GM12878 (cell line): ENCODE results near the gene LGALS9. TPM values are rescaled to one million over a fixed set of nuclear protein-coding genes. Genes with fewer than 3 reads are reported as not detected.

Experiments used
- ATAC-seq: fragments of 200-7000 bp; cut with Tn5 transposase; 3 replicates; pipeline ENCODE4 v1.9.1; 2020; ENCODE audit warnings: mild to moderate bottlenecking, moderate library complexity
- BruUV-seq: library from RNA; stranded (reverse); fragments of 400-500 nt; replicated peaks from 2 replicates; lab custom pipeline; 2021; lab: Mats Ljungman, UMichigan
- CTCF ChIA-PET: fragments of 300-600 bp; sonication (Branson Sonifier 250); formaldehyde crosslinking; extraction: SDS; loops from one replicate; lab custom pipeline; 2021; ENCODE audit warnings: inconsistent platforms; lab: Yijun Ruan, JAX
- POLR2A ChIA-PET: fragments of 350-600 bp; formaldehyde crosslinking; extraction: SDS; loops from one replicate; lab custom pipeline; 2021; ENCODE audit warnings: inconsistent platforms; lab: Charles Lee
- RAD21 ChIA-PET: fragments of 300-600 bp; sonication (Branson Sonifier 250); formaldehyde crosslinking; loops from one replicate; lab custom pipeline; 2023; ENCODE audit warnings: antibody characterized with exemption; ENCODE audit not compliant: unreplicated experiment; lab: Charles Lee
- SMC1A ChIA-PET: fragments of 300-600 bp; sonication (Branson Sonifier 250); formaldehyde crosslinking; loops from one replicate; lab custom pipeline; 2023; ENCODE audit not compliant: unreplicated experiment, uncharacterized antibody; lab: Charles Lee
- DNase-seq: peaks from one replicate; pipeline ENCODE4 v3.0.0-alpha.2; 2011; ENCODE audit warnings: low read depth, low spot score
- FAIRE-seq: peaks from 3 replicates; lab custom pipeline; 2011; peaks lifted over from hg19 to GRCh38; lab: Jason Lieb, UNC
- H2AFZ ChIP-seq: 2 replicates; pipeline ENCODE4 v1.6.0; 2011; ENCODE audit warnings: low read depth, low read length, control low read depth; ENCODE audit not compliant: control insufficient read depth
- H3K27ac ChIP-seq: 2 replicates; pipeline ENCODE4 v1.5.1; 2011; ENCODE audit warnings: control low read depth; ENCODE audit not compliant: control insufficient read depth, insufficient read depth
- H3K27me3 ChIP-seq, 2 experiments: replicated peaks in 1 of 2; 2 replicates each; pipeline versions ENCODE4 v1.6.0 to v1.6.1; 2011; ENCODE audit warnings: low read length in 1 of 2; ENCODE audit not compliant: control insufficient read depth in 2 of 2, insufficient read depth in 2 of 2
- H3K36me3 ChIP-seq, 2 experiments: 2 replicates each; pipeline ENCODE4 v1.5.1; 2011; ENCODE audit warnings: low read length in 1 of 2; ENCODE audit not compliant: control insufficient read depth in 2 of 2, insufficient read depth in 2 of 2
- H3K4me1 ChIP-seq: 2 replicates; pipeline ENCODE4 v1.6.1; 2011; ENCODE audit warnings: mild to moderate bottlenecking, low read length, moderate library complexity, mixed read lengths; ENCODE audit not compliant: control insufficient read depth, insufficient read depth
- H3K4me2 ChIP-seq: 2 replicates; pipeline ENCODE4 v1.6.0; 2011; ENCODE audit warnings: control low read depth; ENCODE audit not compliant: control insufficient read depth, insufficient read depth
- H3K4me3 ChIP-seq: fragments of 200-600 bp; sonication (generic); 2 replicates; pipeline ENCODE4 v1.5.1; 2016
- H3K79me2 ChIP-seq: 2 replicates; pipeline ENCODE4 v1.6.0; 2011; ENCODE audit warnings: low read length; ENCODE audit not compliant: control insufficient read depth, insufficient read depth
- H3K9ac ChIP-seq: 2 replicates; pipeline ENCODE4 v1.8.0; 2011; ENCODE audit warnings: low read length, control low read depth, mixed read lengths; ENCODE audit not compliant: control insufficient read depth, insufficient read depth
- H3K9me3 ChIP-seq: replicated peaks from 3 replicates; pipeline ENCODE4 v1.5.1; 2011; ENCODE audit warnings: mild to moderate bottlenecking, low read length; ENCODE audit not compliant: control insufficient read depth, insufficient read depth
- H4K20me1 ChIP-seq: 2 replicates; pipeline ENCODE4 v1.6.0; 2011; ENCODE audit not compliant: control insufficient read depth, insufficient read depth
- CBFB ChIP-seq: IDR thresholded peaks from 2 replicates; pipeline ENCODE4 v1.6.1; 2016; ENCODE audit warnings: antibody characterized with exemption, low read depth
- CHD2 ChIP-seq: IDR thresholded peaks from 2 replicates; pipeline ENCODE4 v1.6.1; 2011; ENCODE audit warnings: low read depth, low read length, improper control_type of control experiment, borderline replicate concordance
- E2F4 ChIP-seq: IDR thresholded peaks from 2 replicates; pipeline ENCODE4 v1.6.1; 2012; ENCODE audit warnings: low read depth, low read length, improper control_type of control experiment
- E4F1 ChIP-seq: fragments of 450-650 bp; IDR thresholded peaks from 2 replicates; pipeline ENCODE4 v1.6.1; 2018; ENCODE audit warnings: borderline replicate concordance, mild to moderate bottlenecking; ENCODE audit not compliant: partially characterized antibody
- IKZF2 ChIP-seq, 2 experiments: fragments of 450-650 bp; IDR thresholded peaks; 2 replicates each; pipeline ENCODE4 v1.6.1; 2017; ENCODE audit warnings: mild to moderate bottlenecking in 2 of 2, moderate library complexity in 2 of 2
- IRF4 ChIP-seq: IDR thresholded peaks from 2 replicates; pipeline ENCODE4 v1.6.1; 2011; ENCODE audit warnings: low read depth, low read length
- JUND ChIP-seq: IDR thresholded peaks from 2 replicates; pipeline ENCODE4 v1.6.1; 2012; ENCODE audit warnings: low read depth, mild to moderate bottlenecking, low read length, improper control_type of control experiment, moderate library complexity
- KDM1A ChIP-seq: fragments of 200-600 bp; sonication (generic); IDR thresholded peaks from 2 replicates; pipeline ENCODE4 v1.6.1; 2016; ENCODE audit warnings: borderline replicate concordance
- MEF2A ChIP-seq: IDR thresholded peaks from 2 replicates; pipeline ENCODE4 v1.6.1; 2011; ENCODE audit warnings: low read depth, mild to moderate bottlenecking, low read length, moderate library complexity; ENCODE audit not compliant: insufficient read depth
- MTA2 ChIP-seq: fragments of 450-650 bp; IDR thresholded peaks from 2 replicates; pipeline ENCODE4 v1.6.1; 2016; ENCODE audit warnings: low read depth, mild to moderate bottlenecking, moderate library complexity
- NFXL1 ChIP-seq: fragments of 450-650 bp; IDR thresholded peaks from 2 replicates; pipeline ENCODE4 v1.6.1; 2017; ENCODE audit warnings: antibody characterized with exemption, mild to moderate bottlenecking, borderline replicate concordance
- PML ChIP-seq: IDR thresholded peaks from 2 replicates; pipeline ENCODE4 v1.6.1; 2012; ENCODE audit warnings: low read length, inconsistent platforms
- SIX5 ChIP-seq: IDR thresholded peaks from 2 replicates; pipeline ENCODE4 v1.6.1; 2011; ENCODE audit warnings: mild to moderate bottlenecking, low read depth, low read length, moderate library complexity; ENCODE audit not compliant: severe bottlenecking
- SMC3 ChIP-seq: IDR thresholded peaks from 2 replicates; pipeline ENCODE4 v1.6.1; 2011; ENCODE audit warnings: low read length, improper control_type of control experiment, borderline replicate concordance
- STAT3 ChIP-seq: IDR thresholded peaks from 2 replicates; pipeline ENCODE4 v1.6.1; 2011; ENCODE audit warnings: low read depth, low read length, improper control_type of control experiment
- SUPT20H ChIP-seq: IDR thresholded peaks from 2 replicates; pipeline ENCODE4 v1.6.1; 2011; ENCODE audit warnings: low read depth, mild to moderate bottlenecking, low read length, moderate library complexity, borderline replicate concordance; ENCODE audit not compliant: control insufficient read depth
- USF2 ChIP-seq: IDR thresholded peaks from 2 replicates; pipeline ENCODE4 v1.6.1; 2011; ENCODE audit warnings: low read depth, low read length, improper control_type of control experiment, borderline replicate concordance
- ZNF622 ChIP-seq: fragments of 450-650 bp; IDR thresholded peaks from 2 replicates; pipeline ENCODE4 v1.6.1; 2017; ENCODE audit warnings: mild to moderate bottlenecking, inconsistent platforms
- WGBS: methylation state at CpG from one replicate; pipeline ENCODE4 v1.1.6; 2016; ENCODE audit warnings: low lambda C conversion rate; ENCODE audit not compliant: insufficient replicate concordance, insufficient coverage; ENCODE audit errors: missing lambda C conversion rate; 5-methylcytosine and 5-hydroxymethylcytosine counted together
- in situ Hi-C: fragments of 300-500 bp; cut with MboI; formaldehyde crosslinking; loops from 9 replicates; pipeline ENCODE4 v1.14.3; 2018; ENCODE audit warnings: mixed read lengths
- intact Hi-C: fragments of 100-400 bp; cut with micrococcal nuclease; formaldehyde crosslinking; loops from one replicate; pipeline ENCODE4 v1.14.2; 2022; ENCODE audit not compliant: unreplicated experiment
- polyA plus RNA-seq, 11 experiments: library from polyadenylated mRNA; depleted of rRNA in 4 of 11; unstranded in 6 of 11; stranded (reverse) in 5 of 11; fragments of >200 nt; fragmentation: Nextera tagmentation in 4 of 11; fragmentation: Illumina TruSeq in 1 of 11; extraction: Ambion mirVana in 4 of 11; extraction: Trizol in 1 of 11; gene quantifications; 1 replicate in 1 of 11; 2 replicates in 10 of 11; pipeline versions ENCODE4 v1.2.1 to v1.2.3, GENCODE V29; 2011 to 2016; ENCODE audit warnings: inconsistent platforms in 2 of 11, missing spikeins in 2 of 11, low read depth in 1 of 11
- total RNA-seq, 4 experiments: library from RNA; depleted of rRNA in 3 of 4; stranded (reverse); fragments of >200 nt in 3 of 4; fragmentation: Illumina TruSeq in 1 of 4; extraction: Trizol in 1 of 4; gene quantifications; 2 replicates each; pipeline versions ENCODE4 v1.2.1 to v1.2.3, GENCODE V29; 2013 to 2021
- TF ChIP-seq, protein P1 (sequence below): IDR thresholded peaks from 2 replicates; pipeline ENCODE4 v1.6.1; 2012; ENCODE audit warnings: low read depth, low read length, improper control_type of control experiment
- TF ChIP-seq, protein P2 (sequence below): IDR thresholded peaks from 2 replicates; pipeline ENCODE4 v1.6.1; 2012; ENCODE audit warnings: low read depth, low read length, improper control_type of control experiment

LGALS9 gene
- total and polyA plus RNA-seq, 10 of the 15 experiments (the other 5 are each of a cell fraction or from before 2014, with no cell fraction given): 22.5 to 294 (median 155) TPM

GRCh38 chr17:27669850-27670249 lies 38.9 kb downstream of the LGALS9 start:
- Histone ChIP-seq H3K27me3 (no peaks in the 10 kb centered on the region; a peak in 1 of 4 replicates), H3K4me3 (no peak overlapping the region), H3K4me2 (no peak overlapping the region), H2AFZ (no peak overlapping the region), H3K9me3 (no peaks in the 10 kb centered on the region), H3K27ac (no peak overlapping the region), H3K79me2 (no peaks in the 10 kb centered on the region), H3K36me3 (no peaks in the 10 kb centered on the region), H3K9ac (no peak overlapping the region), H4K20me1 (no peaks in the 10 kb centered on the region), H3K4me1 (no peaks in the 10 kb centered on the region)
- ChIA-PET RAD21 (no interaction called here), POLR2A (no interaction called here), SMC1A (no interaction called here), CTCF (no interaction called here)
- TF ChIP-seq JUND (no peak), E2F4 (no peak), CHD2 (no peak), SUPT20H (no peak), USF2 (no peak), MEF2A (no peak), CBFB (no peak), KDM1A (no peak), ZNF622 (no peak), MTA2 (no peak), E4F1 (no peak), STAT3 (no peak), NFXL1 (no peak), IRF4 (no peak), PML (no peak), IKZF2 (IDR thresholded peaks at IDR 0.05) (no peak), SIX5 (no peak), SMC3 (no peak)
- TF ChIP-seq, protein P1, sequence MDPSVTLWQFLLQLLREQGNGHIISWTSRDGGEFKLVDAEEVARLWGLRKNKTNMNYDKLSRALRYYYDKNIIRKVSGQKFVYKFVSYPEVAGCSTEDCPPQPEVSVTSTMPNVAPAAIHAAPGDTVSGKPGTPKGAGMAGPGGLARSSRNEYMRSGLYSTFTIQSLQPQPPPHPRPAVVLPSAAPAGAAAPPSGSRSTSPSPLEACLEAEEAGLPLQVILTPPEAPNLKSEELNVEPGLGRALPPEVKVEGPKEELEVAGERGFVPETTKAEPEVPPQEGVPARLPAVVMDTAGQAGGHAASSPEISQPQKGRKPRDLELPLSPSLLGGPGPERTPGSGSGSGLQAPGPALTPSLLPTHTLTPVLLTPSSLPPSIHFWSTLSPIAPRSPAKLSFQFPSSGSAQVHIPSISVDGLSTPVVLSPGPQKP: no peak
- TF ChIP-seq, protein P2, sequence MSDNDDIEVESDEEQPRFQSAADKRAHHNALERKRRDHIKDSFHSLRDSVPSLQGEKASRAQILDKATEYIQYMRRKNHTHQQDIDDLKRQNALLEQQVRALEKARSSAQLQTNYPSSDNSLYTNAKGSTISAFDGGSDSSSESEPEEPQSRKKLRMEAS: no peak
- FAIRE-seq: no peak
- intact Hi-C loops: no loop called here
- no peak for ATAC-seq
- no peak for DNase-seq
- BruUV-seq: no TSS peak
- in situ Hi-C loops: loop anchor here (10.0 kb wide), 1 partner anchor 75 kb away; no protein-coding TSS in a partner anchor
- WGBS: 10% methylated on average over 5 of the region's 5 CpGs
